Measurements from ENCODE around the gene EGLN2. TPM values are rescaled to one million over a fixed set of nuclear protein-coding genes. Genes with fewer than 3 reads are reported as not detected.
A peak's percentile ranks its signal among the peaks of the same experiment; 100 is the strongest.

Gene EGLN2
- total RNA-seq, 1 experiment from 2014 or later: 58.6 TPM

DNA sequence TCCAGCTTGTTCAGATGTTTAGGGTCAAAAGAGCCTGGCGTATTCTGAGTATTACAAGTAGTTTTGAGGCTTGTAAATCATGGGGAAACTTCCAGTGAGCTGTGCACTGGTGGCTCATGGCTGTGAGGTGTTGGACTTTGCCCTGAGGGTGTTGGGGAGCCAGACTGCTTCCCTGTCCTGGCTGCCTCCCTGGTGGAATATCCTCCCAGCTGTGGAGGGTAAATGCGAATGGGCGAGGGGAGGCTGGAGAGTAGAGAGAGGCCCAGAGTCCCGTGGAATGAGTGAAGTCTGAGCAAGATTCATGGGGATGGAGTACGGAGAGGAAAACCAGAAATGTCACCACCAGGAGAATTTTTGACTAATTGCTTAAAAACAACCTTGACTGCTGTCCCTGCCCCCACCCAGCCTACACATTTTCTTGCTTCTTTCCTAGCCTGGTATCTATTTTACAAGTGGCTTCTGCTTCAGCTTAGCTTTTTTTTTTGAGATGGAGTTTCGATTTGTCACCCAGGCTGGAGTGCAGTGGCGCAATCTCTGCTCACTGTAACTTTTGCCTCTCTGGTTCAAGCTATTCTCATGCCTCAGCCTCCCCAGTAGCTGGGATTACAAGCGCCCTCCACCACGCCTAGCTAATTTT is 44.3 kb upstream of the EGLN2 start:
- H3K79me2 ChIP-seq (ENCODE audit: insufficient read depth, low read length): peaks cover 85% of the 10 kb centered on the region
- intact Hi-C loops (cut with micrococcal nuclease): no loop called here
- ATAC-seq (no peak), DNase-seq (ENCODE audit: low read depth, low spot score) (no peak)
- ChIA-PET CTCF (no interaction called here), RAD21 (ENCODE audit: low non-redundant PET in 1 of 2, low total read pairs in 2 of 2, uncharacterized antibody in 2 of 2, unreplicated experiment in 2 of 2) (no interaction called here), POLR2A (interaction anchor here (0.7 to 1.1 kb wide), 2 partner anchors 24 to 91 kb away, joined by 3 read pairs; no protein-coding TSS in a partner anchor)
- peak overlapping the region; percentile 3; the same call in 1 of the 2 replicates for H3K4me2 ChIP-seq (ENCODE audit: low read length)
- H3K4me1 ChIP-seq (ENCODE audit: control insufficient read depth in 1 of 2, insufficient read depth in 2 of 2, low read length in 2 of 2): peaks cover 7 to 27% of the 10 kb centered on the region in 2 experiments; a peak in 3 of 4 replicates
- TF ChIP-seq SIN3A (IDR thresholded peaks at IDR 0.05; ENCODE audit: low read depth): no peak
- TF ChIP-seq, protein P1, sequence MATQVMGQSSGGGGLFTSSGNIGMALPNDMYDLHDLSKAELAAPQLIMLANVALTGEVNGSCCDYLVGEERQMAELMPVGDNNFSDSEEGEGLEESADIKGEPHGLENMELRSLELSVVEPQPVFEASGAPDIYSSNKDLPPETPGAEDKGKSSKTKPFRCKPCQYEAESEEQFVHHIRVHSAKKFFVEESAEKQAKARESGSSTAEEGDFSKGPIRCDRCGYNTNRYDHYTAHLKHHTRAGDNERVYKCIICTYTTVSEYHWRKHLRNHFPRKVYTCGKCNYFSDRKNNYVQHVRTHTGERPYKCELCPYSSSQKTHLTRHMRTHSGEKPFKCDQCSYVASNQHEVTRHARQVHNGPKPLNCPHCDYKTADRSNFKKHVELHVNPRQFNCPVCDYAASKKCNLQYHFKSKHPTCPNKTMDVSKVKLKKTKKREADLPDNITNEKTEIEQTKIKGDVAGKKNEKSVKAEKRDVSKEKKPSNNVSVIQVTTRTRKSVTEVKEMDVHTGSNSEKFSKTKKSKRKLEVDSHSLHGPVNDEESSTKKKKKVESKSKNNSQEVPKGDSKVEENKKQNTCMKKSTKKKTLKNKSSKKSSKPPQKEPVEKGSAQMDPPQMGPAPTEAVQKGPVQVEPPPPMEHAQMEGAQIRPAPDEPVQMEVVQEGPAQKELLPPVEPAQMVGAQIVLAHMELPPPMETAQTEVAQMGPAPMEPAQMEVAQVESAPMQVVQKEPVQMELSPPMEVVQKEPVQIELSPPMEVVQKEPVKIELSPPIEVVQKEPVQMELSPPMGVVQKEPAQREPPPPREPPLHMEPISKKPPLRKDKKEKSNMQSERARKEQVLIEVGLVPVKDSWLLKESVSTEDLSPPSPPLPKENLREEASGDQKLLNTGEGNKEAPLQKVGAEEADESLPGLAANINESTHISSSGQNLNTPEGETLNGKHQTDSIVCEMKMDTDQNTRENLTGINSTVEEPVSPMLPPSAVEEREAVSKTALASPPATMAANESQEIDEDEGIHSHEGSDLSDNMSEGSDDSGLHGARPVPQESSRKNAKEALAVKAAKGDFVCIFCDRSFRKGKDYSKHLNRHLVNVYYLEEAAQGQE (IDR thresholded peaks at IDR 0.05; ENCODE audit: low read depth): no peak
- TF ChIP-seq SP1 (IDR thresholded peaks at IDR 0.05; ENCODE audit: low read depth): no peak
- no peak for TF ChIP-seq EZH2phosphoT487 (IDR thresholded peaks at IDR 0.05; ENCODE audit: borderline replicate concordance)
- TF ChIP-seq, protein P2, sequence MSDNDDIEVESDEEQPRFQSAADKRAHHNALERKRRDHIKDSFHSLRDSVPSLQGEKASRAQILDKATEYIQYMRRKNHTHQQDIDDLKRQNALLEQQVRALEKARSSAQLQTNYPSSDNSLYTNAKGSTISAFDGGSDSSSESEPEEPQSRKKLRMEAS (IDR thresholded peaks at IDR 0.05): no peak
- TF ChIP-seq, protein P3, sequence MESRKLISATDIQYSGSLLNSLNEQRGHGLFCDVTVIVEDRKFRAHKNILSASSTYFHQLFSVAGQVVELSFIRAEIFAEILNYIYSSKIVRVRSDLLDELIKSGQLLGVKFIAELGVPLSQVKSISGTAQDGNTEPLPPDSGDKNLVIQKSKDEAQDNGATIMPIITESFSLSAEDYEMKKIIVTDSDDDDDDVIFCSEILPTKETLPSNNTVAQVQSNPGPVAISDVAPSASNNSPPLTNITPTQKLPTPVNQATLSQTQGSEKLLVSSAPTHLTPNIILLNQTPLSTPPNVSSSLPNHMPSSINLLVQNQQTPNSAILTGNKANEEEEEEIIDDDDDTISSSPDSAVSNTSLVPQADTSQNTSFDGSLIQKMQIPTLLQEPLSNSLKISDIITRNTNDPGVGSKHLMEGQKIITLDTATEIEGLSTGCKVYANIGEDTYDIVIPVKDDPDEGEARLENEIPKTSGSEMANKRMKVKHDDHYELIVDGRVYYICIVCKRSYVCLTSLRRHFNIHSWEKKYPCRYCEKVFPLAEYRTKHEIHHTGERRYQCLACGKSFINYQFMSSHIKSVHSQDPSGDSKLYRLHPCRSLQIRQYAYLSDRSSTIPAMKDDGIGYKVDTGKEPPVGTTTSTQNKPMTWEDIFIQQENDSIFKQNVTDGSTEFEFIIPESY (IDR thresholded peaks at IDR 0.05; ENCODE audit: extremely low read depth, insufficient replicate concordance, low read length): no peak
- TF ChIP-seq SRF (IDR thresholded peaks at IDR 0.05; ENCODE audit: low read depth): no peak
- no peak for TF ChIP-seq FOSL1 (IDR thresholded peaks at IDR 0.05; ENCODE audit: low read depth)
- TF ChIP-seq ELF1 (IDR thresholded peaks at IDR 0.05; ENCODE audit: borderline replicate concordance, low read depth): no peak
- TF ChIP-seq, protein P4, sequence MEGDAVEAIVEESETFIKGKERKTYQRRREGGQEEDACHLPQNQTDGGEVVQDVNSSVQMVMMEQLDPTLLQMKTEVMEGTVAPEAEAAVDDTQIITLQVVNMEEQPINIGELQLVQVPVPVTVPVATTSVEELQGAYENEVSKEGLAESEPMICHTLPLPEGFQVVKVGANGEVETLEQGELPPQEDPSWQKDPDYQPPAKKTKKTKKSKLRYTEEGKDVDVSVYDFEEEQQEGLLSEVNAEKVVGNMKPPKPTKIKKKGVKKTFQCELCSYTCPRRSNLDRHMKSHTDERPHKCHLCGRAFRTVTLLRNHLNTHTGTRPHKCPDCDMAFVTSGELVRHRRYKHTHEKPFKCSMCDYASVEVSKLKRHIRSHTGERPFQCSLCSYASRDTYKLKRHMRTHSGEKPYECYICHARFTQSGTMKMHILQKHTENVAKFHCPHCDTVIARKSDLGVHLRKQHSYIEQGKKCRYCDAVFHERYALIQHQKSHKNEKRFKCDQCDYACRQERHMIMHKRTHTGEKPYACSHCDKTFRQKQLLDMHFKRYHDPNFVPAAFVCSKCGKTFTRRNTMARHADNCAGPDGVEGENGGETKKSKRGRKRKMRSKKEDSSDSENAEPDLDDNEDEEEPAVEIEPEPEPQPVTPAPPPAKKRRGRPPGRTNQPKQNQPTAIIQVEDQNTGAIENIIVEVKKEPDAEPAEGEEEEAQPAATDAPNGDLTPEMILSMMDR (IDR thresholded peaks at IDR 0.05 in 2 of 3, conservative IDR thresholded peaks at IDR 0.05 in 1 of 3; ENCODE audit: borderline replicate concordance in 1 of 3, insufficient read depth in 1 of 3, low read depth in 2 of 3, low read length in 2 of 3): no peak
- no peak for TF ChIP-seq EGR1 (IDR thresholded peaks at IDR 0.05; ENCODE audit: low read depth)
- TF ChIP-seq YY1 (IDR thresholded peaks at IDR 0.05; ENCODE audit: extremely low read depth, insufficient replicate concordance, low read depth, low read length): no peak
- TF ChIP-seq CBX3 (IDR thresholded peaks at IDR 0.05; ENCODE audit: low read depth): no peak
- TF ChIP-seq, protein P5, sequence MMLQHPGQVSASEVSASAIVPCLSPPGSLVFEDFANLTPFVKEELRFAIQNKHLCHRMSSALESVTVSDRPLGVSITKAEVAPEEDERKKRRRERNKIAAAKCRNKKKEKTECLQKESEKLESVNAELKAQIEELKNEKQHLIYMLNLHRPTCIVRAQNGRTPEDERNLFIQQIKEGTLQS (IDR thresholded peaks at IDR 0.05): no peak
- TF ChIP-seq EZH2 (IDR thresholded peaks at IDR 0.05): no peak
- TF ChIP-seq CEBPB (IDR thresholded peaks at IDR 0.05; ENCODE audit: low read depth): no peak
- no peak for TF ChIP-seq POLR2A (IDR thresholded peaks at IDR 0.05; ENCODE audit: borderline replicate concordance, extremely low read depth, insufficient read depth, insufficient read length)
- no peak for TF ChIP-seq POLR2AphosphoS5 (IDR thresholded peaks at IDR 0.05; ENCODE audit: low read depth, low read length)
- no peak for TF ChIP-seq ZNF274 (IDR thresholded peaks at IDR 0.05; ENCODE audit: low read depth, low read length)
- TF ChIP-seq RAD21 (IDR thresholded peaks at IDR 0.05; ENCODE audit: low read depth): no peak
- 0 out of 2 replicates have a peak, but pooled peaks cover 3% of the 10 kb centered on the region for H4K20me1 ChIP-seq (ENCODE audit: insufficient read depth)
- no peaks in the 10 kb centered on the region for H3K9me2 ChIP-seq (ENCODE audit: insufficient read depth)
- H3K9me3 ChIP-seq (ENCODE audit: control insufficient read depth in 1 of 2, insufficient read depth in 1 of 2, low read depth in 1 of 2, low read length in 2 of 2): no peaks in the 10 kb centered on the region
- no peak overlapping the region for H2AFZ ChIP-seq (ENCODE audit: low read depth, low read length, poor library complexity, severe bottlenecking)
- H3K9ac ChIP-seq (ENCODE audit: low read length): 0 out of 2 replicates have a peak overlapping the region, but pooled peaks have one; percentile 0
- no peak overlapping the region for H3K27ac ChIP-seq (ENCODE audit: low read depth, low read length)
- H3K36me3 ChIP-seq (ENCODE audit: control insufficient read depth in 1 of 2, insufficient read depth in 2 of 2, low read length in 2 of 2): peaks cover 33 to 60% of the 10 kb centered on the region in 2 experiments
- BruUV-seq (replicated peaks): no TSS peak
- no peak overlapping the region for H3K4me3 ChIP-seq (replicated peaks in 1 of 2; ENCODE audit: low read depth in 1 of 2, low read length in 2 of 2)
- H3K27me3 ChIP-seq (ENCODE audit: insufficient read depth, low read length): no peaks in the 10 kb centered on the region

Measured in HCT116 (cell line).